T-helper 17 cell (primary cell): ENCODE results near the gene SMAD3. TPM values are rescaled to one million over a fixed set of nuclear protein-coding genes. Genes with fewer than 3 reads are reported as not detected.

Experiments
- ATAC-seq: fragments of 150-1000 bp; cut with Tn5 transposase; 2 replicates; pipeline ENCODE4 v1.10.0; 2021; ENCODE audit warnings: mild to moderate bottlenecking, moderate library complexity
- DNase-seq, 3 donors: peaks; one replicate each; pipeline versions ENCODE4 v3.0.0 to v3.0.0-alpha.2; 2020 to 2021
- H3K9me3 ChIP-seq: one replicate; pipeline ENCODE4 v1.7.0; 2013; ENCODE audit warnings: low read length, mild to moderate bottlenecking; ENCODE audit not compliant: control insufficient read depth, poor library complexity, severe bottlenecking
- H3K27ac Mint-ChIP-seq: one replicate; pipeline ENCODE4 v1.8.0; 2022; ENCODE audit warnings: mild to moderate bottlenecking, moderate library complexity, mixed read lengths
- H3K27me3 Mint-ChIP-seq: one replicate; pipeline ENCODE4 v1.8.0; 2022; ENCODE audit warnings: mixed read lengths
- H3K36me3 Mint-ChIP-seq: one replicate; pipeline ENCODE4 v1.8.0; 2022; ENCODE audit warnings: low read depth, mixed read lengths
- H3K4me1 Mint-ChIP-seq: one replicate; pipeline ENCODE4 v1.8.0; 2022; ENCODE audit warnings: mild to moderate bottlenecking, mixed read lengths
- H3K4me3 Mint-ChIP-seq: one replicate; pipeline ENCODE4 v1.8.0; 2022; ENCODE audit warnings: mild to moderate bottlenecking, moderate library complexity, mixed read lengths
- total RNA-seq, 4 donors: library from RNA in 2 of 4; stranded (reverse) in 2 of 4; gene quantifications; one replicate each; pipeline ENCODE4 v1.2.3 and lab custom pipeline; 2022 to 2026

The SMAD3 gene
- total RNA-seq, 2 donors from 2014 or later: 79.8 to 82.9 TPM

DNA sequence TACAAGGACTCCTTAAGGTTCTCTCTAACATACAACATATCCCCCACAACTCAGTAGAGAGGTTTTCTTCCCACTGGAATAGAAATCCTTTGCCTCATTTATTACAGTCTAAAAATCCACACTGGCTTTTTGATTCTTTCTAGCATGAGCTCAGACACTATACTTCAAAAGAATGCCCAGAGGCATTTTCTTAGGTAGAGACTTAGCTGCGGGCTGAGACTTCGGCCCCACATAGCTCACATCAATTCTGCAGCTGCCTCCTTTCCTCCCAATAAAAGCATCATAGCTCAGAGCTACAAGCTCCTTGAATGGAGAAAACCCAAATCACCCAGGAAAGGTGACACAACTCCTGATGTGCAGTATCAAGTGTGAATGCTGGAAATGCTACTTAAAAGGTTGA is 136.7 kb downstream of the SMAD3 start:
- Mint-ChIP-seq H3K27me3 (no peaks in the 10 kb centered on the region), H3K36me3 (peaks cover 11% of the 10 kb centered on the region), H3K27ac (no peak overlapping the region), H3K4me1 (peaks cover 25% of the 10 kb centered on the region), H3K4me3 (no peak overlapping the region)
- H3K9me3 ChIP-seq: no peaks in the 10 kb centered on the region
- no peak for ATAC-seq
- DNase-seq: no peak

DNA sequence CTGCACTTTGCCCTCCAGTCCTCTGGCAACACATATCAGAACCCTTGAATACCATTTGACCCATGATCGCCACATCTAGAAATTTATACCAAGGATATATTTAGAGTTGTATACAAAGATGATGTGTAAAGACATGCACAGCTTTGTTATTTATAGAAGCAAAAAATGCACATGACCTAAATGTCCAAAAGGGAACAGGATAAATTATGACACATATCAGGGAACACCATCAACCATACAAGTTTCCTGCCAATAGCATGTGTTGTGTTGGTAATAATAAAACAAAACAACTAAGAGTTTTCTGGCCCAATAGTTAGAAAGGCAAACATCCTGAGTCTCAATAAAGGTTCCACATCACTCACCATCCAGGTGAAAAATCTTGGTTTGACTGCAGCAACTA is 137.6 kb downstream of the SMAD3 start:
- Mint-ChIP-seq H3K36me3 (peaks cover 11% of the 10 kb centered on the region), H3K4me1 (peaks cover 23% of the 10 kb centered on the region), H3K27ac (no peak overlapping the region), H3K4me3 (no peak overlapping the region), H3K27me3 (no peaks in the 10 kb centered on the region)
- no peaks in the 10 kb centered on the region for H3K9me3 ChIP-seq
- ATAC-seq (no peak), DNase-seq (no peak)

DNA sequence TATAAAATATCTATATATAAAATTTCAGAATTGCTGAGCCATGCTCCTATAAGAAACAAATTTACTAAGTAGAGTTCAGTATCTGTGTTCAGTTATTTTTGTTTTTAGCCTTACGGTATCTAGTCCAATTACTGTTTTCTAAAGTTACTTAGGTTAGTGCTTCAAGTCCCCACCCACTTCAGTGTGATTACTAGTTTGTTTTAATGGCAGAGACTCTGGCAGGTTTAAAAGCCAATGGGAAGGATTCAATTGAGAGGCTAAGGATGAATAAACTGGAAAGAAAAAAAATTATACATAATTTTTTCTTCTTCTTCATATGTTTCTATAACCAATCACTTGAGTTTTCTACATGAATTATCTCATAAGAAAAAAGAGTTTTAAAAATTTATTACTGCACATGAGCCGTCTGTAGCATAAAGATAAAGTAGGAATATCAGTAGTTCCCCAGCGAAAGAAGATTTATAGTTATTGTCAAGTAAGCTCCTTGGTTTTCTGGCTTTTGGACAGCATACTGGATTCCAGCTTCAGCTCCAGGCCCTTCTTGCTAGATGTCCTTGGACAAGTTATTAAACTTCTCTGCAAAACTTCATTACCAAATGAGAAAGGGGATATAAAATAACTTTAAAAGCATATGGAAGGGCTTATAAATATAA is 142.3 kb downstream of the SMAD3 start:
- peaks cover 13% of the 10 kb centered on the region for H3K36me3 Mint-ChIP-seq
- H3K27ac Mint-ChIP-seq: no peak overlapping the region
- no peak overlapping the region for H3K4me3 Mint-ChIP-seq

DNA sequence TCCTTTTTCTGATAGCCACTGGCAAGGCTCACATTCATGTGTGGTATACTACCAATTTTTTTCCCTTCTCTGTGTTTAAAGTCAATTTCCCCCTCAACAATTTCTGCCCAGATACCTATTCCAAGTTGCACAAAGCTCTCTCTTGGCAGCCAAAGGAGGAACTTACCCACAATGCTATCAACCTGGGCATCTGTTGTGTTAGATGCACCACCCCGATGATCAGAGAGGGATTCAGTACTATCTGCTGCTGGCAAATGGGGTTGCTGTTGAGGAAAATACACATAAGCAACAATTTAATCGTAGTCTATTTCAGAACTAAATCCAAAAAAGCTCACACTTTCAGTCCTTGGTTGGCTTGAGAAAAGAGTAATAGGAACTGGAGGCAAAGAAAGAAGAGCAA is 143.0 kb downstream of the SMAD3 start:
- peaks cover 13% of the 10 kb centered on the region for H3K4me1 Mint-ChIP-seq
- no peak overlapping the region for H3K27ac Mint-ChIP-seq
- ATAC-seq (no peak), DNase-seq (no peak)
- no peaks in the 10 kb centered on the region for H3K9me3 ChIP-seq
- H3K4me3 Mint-ChIP-seq: no peak overlapping the region
- no peaks in the 10 kb centered on the region for H3K27me3 Mint-ChIP-seq
- H3K36me3 Mint-ChIP-seq: peaks cover 13% of the 10 kb centered on the region

More for the DNA sequence above, 142.3 kb downstream of the SMAD3 start:
- DNase-seq: no peak
- H3K27me3 Mint-ChIP-seq: no peaks in the 10 kb centered on the region
- no peaks in the 10 kb centered on the region for H3K9me3 ChIP-seq
- ATAC-seq: no peak
- peaks cover 13% of the 10 kb centered on the region for H3K4me1 Mint-ChIP-seq

DNA sequence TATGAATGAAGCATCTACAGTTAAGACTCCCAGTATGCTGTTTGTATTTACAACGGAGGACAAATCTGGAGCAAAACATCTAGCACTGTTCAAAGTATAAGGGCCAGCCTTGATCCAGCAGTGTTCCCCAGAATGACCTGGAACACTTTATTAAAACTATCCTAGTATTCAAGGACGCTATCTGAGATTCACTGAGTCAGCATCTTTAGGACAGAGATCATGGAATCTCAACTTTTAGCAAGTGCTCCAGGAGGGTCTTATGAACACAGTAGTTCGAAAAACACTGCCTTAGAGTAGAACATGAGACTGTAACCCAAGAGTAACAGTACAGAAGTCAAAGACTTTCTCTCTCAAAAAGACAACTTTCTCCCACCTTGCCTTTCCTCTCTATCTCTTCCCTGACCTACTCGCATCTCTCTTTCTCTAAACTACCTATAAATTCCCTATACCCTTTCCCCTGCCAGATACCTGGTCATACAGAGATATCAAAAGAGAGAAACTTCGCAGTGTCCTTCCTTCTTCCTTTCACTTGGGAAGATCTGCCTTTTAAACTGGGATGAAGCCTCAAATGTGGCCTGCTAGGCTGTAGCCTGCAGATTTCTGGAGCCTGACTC is 145.3 kb downstream of the SMAD3 start:
- ATAC-seq: no peak
- no peak for DNase-seq
- H3K36me3 Mint-ChIP-seq: peaks cover 5% of the 10 kb centered on the region
- peaks cover 3% of the 10 kb centered on the region for H3K4me1 Mint-ChIP-seq
- peak overlapping the region; percentile 49 for H3K27ac Mint-ChIP-seq
- no peak overlapping the region for H3K4me3 Mint-ChIP-seq
- no peaks in the 10 kb centered on the region for H3K9me3 ChIP-seq
- H3K27me3 Mint-ChIP-seq: no peaks in the 10 kb centered on the region

DNA sequence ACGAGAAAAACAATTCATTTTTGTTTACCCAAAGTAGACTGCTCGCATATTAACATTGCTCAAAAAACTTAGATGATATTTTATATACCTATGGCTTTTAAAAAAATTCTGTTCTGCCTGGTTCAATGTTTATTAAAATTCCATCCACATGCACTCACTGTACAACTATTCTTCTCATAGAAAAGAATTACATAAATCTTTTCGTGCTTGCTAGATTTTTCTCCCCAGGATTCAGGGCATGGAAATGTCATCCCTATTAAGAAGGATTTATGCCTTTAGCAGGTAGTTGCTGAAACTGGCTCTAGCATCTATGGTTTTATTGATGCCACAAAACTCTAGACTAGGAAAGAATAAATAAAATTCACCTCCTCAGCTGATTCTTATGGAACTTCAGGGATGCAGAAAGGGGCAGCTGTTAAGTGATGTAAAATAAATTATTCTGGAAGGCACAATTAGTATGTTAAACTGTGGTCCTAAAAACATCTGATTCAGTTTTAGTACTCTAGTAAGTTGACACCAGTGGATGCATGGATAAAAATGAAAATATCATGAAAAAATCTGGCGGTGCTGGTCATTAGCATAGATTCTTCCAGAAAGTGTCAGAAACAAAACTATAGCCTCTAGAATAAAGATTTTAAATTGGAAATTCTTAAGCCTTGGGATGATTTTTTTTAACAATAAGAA is 147.4 kb downstream of the SMAD3 start:
- Mint-ChIP-seq H3K27ac (no peak overlapping the region), H3K4me1 (peaks cover 5% of the 10 kb centered on the region), H3K36me3 (peaks cover 8% of the 10 kb centered on the region), H3K27me3 (no peaks in the 10 kb centered on the region), H3K4me3 (no peak overlapping the region)
- H3K9me3 ChIP-seq: no peaks in the 10 kb centered on the region
- ATAC-seq: no peak
- DNase-seq: no peak

DNA sequence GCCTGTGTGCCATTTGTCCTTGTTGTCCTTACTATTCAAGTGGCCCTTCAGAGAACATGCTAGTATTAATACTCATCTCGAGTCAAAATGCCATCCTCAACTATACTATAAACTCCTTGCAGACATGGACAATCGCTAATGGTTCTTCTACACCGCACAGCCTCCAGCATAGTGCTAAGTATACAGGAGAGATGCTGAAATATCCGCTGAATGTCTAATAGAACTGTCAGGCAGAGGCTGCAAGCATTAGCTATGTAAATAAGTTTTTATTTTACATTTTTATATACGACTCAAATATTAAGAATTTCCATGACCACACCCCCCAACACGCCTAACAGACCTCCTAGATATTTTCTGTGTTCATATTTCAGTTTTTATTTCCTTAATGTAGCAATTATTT is 149.7 kb downstream of the SMAD3 start:
- no peaks in the 10 kb centered on the region for H3K27me3 Mint-ChIP-seq

DNA sequence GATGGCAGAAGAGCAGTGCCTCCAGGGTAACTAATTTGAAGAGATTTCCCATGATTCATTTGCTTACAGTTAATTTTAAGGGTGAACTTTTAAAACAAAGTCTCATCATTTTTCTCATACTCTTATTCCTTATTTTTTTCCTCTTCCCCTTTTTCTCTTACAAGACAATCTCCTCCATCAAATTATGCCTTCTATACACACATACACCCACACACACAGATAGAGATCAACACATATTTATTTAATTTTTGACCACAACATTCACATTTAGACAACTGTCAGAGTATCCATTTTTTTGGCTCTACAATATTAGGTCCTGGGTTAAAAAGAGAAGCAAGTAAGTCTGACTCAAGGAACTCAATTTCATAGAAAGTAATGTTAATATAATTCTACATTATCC is 151.5 kb downstream of the SMAD3 start:
- Mint-ChIP-seq H3K4me3 (no peak overlapping the region), H3K27ac (no peak overlapping the region), H3K4me1 (peaks cover 8% of the 10 kb centered on the region), H3K27me3 (no peaks in the 10 kb centered on the region), H3K36me3 (peaks cover 9% of the 10 kb centered on the region)
- no peak for ATAC-seq
- DNase-seq: no peak
- no peaks in the 10 kb centered on the region for H3K9me3 ChIP-seq

More for the DNA sequence above, 149.7 kb downstream of the SMAD3 start:
- no peaks in the 10 kb centered on the region for H3K9me3 ChIP-seq
- DNase-seq (no peak), ATAC-seq (no peak)
- H3K36me3 Mint-ChIP-seq: peaks cover 9% of the 10 kb centered on the region
- H3K4me3 Mint-ChIP-seq: no peak overlapping the region
- no peak overlapping the region for H3K27ac Mint-ChIP-seq
- H3K4me1 Mint-ChIP-seq: peaks cover 10% of the 10 kb centered on the region

DNA sequence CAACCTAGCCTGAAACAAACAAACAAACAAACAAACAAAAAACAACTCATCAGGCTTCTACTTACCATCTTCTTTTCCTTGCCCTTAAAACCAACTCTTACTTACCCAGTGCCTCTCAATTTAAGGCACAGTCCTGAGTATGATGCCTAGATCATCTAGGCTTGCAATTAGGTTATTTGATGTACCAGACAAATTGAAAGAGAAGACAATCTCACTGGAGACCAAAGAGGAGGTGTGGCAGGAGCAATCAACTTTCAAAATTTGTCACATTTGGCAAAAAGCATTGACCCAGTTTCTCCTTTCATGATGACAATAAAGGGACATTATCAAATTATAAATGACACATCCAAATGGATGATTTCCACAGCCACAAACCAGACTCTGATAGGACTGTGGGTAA is 153.0 kb downstream of the SMAD3 start:
- no peak overlapping the region for H3K27ac Mint-ChIP-seq
- H3K9me3 ChIP-seq: no peaks in the 10 kb centered on the region
- no peak overlapping the region for H3K4me3 Mint-ChIP-seq
- DNase-seq (no peak), ATAC-seq (no peak)
- H3K4me1 Mint-ChIP-seq: peaks cover 8% of the 10 kb centered on the region
- peaks cover 9% of the 10 kb centered on the region for H3K36me3 Mint-ChIP-seq
- H3K27me3 Mint-ChIP-seq: no peaks in the 10 kb centered on the region

DNA sequence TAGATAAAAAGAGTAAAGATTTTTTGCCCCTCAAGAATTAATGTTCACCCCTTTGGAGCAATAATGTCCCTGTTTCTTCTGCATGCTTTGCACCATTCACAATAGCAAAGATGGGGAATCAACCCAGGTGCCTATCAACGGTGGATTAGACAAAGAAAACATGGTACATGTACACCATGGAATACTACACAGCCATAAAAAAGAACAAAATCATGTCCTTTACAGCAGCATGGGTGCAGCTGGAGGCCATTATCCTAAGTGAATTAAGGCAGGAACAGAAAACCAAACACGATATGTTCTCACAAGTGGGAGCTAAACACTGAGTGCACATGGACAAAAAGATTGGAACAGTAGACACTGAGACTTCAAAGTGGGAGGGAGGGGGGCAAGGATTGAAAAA is 153.9 kb downstream of the SMAD3 start:
- H3K27ac Mint-ChIP-seq: no peak overlapping the region
- no peak for ATAC-seq
- H3K4me3 Mint-ChIP-seq: no peak overlapping the region

DNA sequence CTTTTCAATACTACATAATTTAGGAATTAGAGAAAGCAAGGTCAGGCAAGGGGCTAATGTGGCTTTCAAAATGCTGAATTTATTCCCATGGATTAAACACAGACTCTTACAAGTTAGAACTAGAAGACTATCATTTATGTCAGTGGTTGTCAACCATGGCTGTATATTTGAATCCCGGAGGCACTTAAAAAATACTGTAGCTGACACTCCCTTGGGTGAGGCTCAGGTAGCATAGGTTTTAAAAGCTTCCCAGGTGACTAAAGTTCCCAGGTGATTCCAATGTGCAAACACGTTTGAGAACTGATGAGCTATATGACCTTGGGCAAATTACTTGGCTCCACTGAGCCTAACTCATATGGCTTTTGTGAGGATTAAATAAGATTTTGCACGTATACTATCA is 159.5 kb downstream of the SMAD3 start:
- Mint-ChIP-seq H3K4me1 (peaks cover 14% of the 10 kb centered on the region), H3K4me3 (no peak overlapping the region), H3K27me3 (no peaks in the 10 kb centered on the region), H3K27ac (no peak overlapping the region), H3K36me3 (peaks cover 2% of the 10 kb centered on the region)
- H3K9me3 ChIP-seq: no peaks in the 10 kb centered on the region
- DNase-seq: no peak
- ATAC-seq: no peak

More for the DNA sequence above, 153.9 kb downstream of the SMAD3 start:
- H3K27me3 Mint-ChIP-seq: no peaks in the 10 kb centered on the region
- no peaks in the 10 kb centered on the region for H3K9me3 ChIP-seq
- H3K4me1 Mint-ChIP-seq: peaks cover 8% of the 10 kb centered on the region
- no peak for DNase-seq
- H3K36me3 Mint-ChIP-seq: peaks cover 9% of the 10 kb centered on the region

DNA sequence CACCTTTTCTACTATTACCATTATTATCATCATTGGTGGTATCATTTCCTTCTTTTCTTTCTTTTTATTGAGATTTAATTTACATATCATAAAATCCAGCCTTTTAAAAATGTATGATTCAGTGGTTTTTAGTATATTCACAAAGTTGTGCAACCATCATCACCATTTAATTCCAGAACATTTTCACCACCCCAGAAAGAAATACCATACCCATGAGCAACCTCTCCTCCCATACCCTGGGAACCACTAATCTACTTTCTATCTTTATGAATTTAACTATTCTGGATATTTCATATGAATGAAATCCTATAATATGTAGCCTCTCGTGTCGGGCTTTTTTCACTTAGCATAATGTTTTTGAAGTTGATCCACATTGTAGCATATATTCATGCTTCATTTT is 159.9 kb downstream of the SMAD3 start:
- H3K4me1 Mint-ChIP-seq: peaks cover 14% of the 10 kb centered on the region
- H3K27ac Mint-ChIP-seq: no peak overlapping the region
- ATAC-seq: no peak
- DNase-seq: no peak
- no peaks in the 10 kb centered on the region for H3K27me3 Mint-ChIP-seq
- H3K36me3 Mint-ChIP-seq: peaks cover 2% of the 10 kb centered on the region
- H3K4me3 Mint-ChIP-seq: no peak overlapping the region
- no peaks in the 10 kb centered on the region for H3K9me3 ChIP-seq

DNA sequence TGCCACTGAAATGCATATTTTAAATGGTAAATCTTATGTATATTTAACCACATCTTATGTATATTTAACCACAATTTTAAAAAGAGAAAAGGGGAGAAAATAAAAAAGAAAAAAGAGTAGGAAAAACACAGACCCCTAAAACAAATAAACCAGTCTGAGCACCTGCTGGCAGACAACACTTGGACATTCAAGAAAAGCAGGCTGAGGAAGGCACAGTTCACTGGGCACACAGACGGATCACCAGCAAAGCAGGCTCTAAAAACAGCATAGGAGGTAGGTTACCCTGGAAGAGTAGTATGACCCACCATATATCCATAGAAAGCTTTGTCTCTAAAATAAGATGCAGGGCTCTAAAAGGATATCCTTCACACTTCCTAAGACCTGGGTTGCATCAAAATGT is 162.0 kb downstream of the SMAD3 start:
- Mint-ChIP-seq H3K27me3 (no peaks in the 10 kb centered on the region), H3K36me3 (peaks cover 10% of the 10 kb centered on the region), H3K4me3 (no peak overlapping the region), H3K27ac (no peak overlapping the region), H3K4me1 (peaks cover 23% of the 10 kb centered on the region)
- no peak for DNase-seq
- H3K9me3 ChIP-seq: no peaks in the 10 kb centered on the region
- no peak for ATAC-seq

DNA sequence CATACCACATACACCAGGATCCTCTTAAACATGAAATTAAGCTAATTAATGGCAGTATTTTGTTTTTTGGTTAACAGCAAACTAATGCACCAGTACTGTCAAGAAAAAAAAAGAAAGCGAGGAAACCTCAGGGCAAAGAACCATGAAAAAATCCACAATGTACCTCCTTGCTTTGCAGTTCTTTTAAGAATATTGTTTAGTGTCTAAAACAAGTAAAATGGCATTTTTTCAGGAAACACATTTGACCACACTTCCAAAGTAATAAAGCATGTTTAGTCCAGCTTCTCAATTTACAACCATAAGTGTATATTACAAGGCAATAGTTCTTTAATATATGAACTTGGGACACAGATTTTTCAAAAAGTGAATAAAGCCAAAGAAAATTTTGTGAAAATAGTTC is 162.4 kb downstream of the SMAD3 start:
- Mint-ChIP-seq H3K4me3 (no peak overlapping the region), H3K36me3 (peaks cover 13% of the 10 kb centered on the region), H3K27me3 (no peaks in the 10 kb centered on the region), H3K27ac (no peak overlapping the region), H3K4me1 (peaks cover 23% of the 10 kb centered on the region)
- DNase-seq (no peak), ATAC-seq (no peak)
- H3K9me3 ChIP-seq: no peaks in the 10 kb centered on the region
